8988T (cell line): ENCODE results near the gene BLOC1S4.
"Not testable (repeated sequence)": the region's sequence is repeated elsewhere in the genome, so short reads cannot be mapped to it uniquely, and the experiment has no call there.

Experiments
- DNase-seq: peaks from one replicate; pipeline ENCODE4 v3.0.0; 2011

BLOC1S4 gene

GRCh38 chr4:6746721-6747293, 30.8 kb downstream of the BLOC1S4 start:
- no peak for DNase-seq

DNA sequence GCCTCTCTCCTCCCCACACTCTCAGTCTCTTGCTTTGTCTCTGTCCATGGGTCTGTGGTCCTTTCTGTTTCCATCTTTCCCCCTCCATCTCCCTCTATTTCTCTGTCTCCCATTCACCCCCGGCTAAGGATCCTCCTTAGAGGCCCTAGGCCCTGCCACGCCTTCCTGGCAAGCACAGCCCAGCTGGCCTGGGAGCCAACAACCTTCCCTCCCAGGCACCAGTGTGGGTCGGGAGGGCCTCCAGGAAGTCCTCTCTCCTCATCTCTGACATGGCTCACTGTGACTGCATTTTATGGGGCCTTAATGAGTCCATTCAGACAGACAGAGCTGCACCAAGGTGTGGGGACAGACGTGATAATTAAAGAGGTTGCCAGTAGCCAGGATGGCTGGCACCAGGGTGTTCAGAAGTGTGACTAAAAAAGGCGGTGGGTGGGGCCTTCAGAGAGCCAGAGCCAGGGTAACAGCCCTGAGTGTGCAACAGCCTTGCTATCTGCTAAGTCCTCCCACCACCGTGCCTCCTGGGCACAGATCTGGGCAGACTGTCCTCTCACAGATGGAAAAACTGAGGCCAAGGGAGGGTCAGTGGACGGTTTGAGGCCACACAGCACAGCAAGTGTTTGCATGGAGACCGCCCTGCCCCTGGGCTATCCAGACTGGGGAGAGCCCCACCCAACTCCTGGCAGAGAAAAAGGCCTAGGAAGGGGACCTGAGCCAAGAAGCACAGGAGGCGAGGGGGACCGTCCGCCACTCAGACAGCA, 31.5 kb downstream of the BLOC1S4 start:
- no peak for DNase-seq

GRCh38 chr4:6748286-6748685, 32.3 kb downstream of the BLOC1S4 start:
- DNase-seq: no peak

DNA sequence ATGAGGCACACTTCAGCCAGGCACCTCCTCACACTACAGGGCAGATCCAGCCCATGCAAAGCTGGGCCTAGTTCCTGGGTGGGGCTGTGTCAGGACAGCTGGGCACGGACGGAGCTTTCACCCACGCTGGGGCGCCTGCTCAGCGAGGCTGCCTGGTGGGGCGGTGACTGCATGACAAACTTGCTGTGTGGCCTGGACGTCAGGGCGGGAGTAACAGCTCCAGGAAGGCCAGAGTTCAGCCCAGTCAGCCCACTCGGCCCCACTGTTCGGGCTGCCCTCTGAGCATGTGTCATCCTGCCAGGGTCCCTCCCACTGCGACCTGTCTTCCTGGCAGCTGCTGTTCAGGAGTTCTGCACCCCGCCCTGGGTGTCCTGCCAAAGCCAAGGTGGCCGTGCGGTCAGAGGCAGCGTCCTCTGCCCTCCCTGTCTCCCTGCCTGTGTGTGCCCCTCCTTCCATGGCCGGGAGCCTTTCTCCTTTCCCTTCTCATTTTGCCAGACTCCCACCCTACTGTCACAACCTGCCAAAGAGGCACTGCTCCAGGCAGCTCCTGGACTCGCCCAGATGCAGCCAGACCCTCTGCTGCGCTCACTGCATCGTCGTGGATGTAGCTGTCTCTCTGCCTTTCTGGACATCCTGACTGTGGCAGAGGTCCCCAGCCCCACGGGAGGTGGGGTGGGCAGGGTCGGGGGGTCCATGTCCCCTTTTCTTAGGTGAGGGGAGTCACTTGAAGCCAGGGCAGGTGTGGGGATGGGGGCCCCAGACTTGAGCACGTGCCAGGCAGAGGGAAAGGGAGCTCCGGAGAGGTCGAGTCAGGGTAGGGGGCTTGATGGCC, 33.6 kb downstream of the BLOC1S4 start:
- no peak for DNase-seq

DNA sequence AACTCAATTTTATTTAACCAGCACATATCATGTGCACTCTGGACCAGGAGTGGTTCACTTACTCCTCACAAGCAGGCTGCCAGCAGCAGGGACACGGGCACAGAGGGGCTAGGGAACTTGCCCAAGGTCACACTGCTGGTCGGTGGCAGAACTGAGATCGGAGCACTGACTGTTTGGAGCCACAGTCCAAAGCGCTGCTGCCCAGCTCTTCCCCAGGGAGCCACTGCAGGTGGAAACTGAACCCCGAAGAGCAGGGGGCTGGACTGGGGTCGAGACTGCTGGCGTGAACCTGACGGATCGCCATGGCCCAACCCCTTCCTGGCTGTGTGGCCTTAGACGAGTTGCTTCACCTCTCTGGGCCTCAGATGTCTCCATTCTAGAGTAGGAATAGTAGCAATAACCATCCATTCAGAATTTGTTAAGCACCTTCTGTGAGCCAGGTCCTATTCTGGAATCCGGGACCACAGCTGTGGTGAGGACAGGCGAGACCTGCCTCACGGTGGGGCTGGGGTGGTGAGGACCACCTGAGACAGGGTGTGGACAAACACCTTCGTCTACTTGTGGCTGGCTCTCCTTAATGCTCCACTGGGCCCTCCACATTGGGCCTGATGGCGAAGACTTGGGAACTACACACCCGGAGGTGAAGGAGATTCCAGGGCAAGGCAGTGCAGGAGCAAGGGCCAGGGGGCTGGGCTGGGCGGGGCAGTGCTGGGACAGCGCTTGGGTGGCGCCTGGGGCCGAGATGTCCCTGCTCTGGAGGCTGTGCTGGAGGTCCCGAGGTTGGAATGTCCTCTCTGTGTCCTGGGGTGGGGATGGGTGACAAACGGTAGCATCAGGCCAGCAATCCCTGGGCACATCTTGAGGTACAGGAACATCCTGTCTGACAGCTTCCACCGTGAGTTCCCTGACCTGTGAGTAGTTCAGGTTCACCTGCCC, 34.6 kb downstream of the BLOC1S4 start:
- no peak for DNase-seq

- no peak for DNase-seq
These were observed 35.9 kb downstream of the BLOC1S4 start for GRCh38 chr4:6751611-6752485.

DNA sequence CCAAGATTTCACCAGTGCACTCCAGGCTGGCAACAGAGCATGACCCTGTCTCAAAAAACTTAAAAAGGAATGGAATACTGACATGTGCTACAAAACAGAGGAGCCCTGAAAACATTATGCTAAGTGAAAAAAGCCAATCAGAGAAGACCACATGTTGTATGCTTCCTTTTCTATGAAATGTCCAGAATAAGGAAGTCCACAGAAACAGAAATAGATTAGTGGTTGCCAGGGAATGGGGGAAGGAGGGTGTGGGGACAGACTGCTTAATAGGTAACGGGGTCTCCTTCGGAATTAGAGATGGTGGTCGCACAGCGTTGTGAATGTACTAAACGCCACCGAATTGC, 36.5 kb downstream of the BLOC1S4 start:
- DNase-seq: no peak

DNA sequence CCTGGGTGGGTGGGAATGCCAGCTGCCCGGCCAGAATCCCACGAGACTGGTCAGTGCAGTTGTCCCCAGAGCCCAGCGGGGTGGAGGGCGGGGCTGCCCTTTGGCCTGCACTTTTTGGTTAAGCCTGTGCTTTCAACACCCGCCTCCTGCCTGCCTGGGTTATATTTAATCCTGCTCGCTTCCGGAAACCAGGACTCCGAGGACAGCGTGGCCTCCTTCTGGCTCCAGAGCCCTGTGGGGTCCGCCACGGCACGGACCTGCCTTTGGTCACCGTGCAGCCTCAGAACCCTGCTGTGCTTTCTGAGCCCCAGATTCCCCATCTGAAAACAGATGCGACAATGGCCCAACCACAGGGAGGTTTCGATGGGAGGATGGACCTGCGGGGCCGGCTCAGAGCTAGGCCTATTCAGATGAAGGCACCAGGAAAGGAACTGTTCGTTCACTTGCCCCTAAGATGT, 37.2 kb downstream of the BLOC1S4 start:
- no peak for DNase-seq

GRCh38 chr4:6753891-6754290, 37.9 kb downstream of the BLOC1S4 start:
- no peak for DNase-seq

DNA sequence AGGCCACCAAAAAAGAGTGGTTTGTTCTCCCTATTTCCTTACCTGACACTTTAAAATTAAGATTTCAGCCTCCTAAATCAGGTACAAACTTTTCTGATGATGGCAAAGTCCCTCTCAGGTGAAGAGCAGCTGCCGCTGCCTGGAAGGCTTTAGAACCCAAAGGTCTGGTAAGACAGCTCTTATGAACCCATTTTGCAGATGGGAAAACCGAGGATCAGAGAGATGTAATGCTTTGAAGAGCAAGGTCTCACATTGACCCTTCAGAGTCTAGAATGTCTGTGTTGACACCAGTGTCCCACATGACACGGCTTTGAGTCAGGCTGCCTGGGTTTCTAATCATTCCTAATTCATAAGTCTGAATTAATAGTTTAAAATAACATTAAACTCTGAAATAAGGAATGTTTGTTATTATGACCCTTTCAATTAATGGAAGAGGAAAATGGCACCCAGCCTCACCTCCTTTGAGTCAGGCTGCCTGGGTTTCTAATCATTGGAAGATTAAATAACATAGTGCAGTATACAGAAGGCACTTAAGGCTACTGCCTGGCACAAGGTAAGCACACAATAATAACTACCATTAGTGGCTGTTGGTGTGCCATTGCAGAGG, 38.6 kb downstream of the BLOC1S4 start:
- no peak for DNase-seq

DNA sequence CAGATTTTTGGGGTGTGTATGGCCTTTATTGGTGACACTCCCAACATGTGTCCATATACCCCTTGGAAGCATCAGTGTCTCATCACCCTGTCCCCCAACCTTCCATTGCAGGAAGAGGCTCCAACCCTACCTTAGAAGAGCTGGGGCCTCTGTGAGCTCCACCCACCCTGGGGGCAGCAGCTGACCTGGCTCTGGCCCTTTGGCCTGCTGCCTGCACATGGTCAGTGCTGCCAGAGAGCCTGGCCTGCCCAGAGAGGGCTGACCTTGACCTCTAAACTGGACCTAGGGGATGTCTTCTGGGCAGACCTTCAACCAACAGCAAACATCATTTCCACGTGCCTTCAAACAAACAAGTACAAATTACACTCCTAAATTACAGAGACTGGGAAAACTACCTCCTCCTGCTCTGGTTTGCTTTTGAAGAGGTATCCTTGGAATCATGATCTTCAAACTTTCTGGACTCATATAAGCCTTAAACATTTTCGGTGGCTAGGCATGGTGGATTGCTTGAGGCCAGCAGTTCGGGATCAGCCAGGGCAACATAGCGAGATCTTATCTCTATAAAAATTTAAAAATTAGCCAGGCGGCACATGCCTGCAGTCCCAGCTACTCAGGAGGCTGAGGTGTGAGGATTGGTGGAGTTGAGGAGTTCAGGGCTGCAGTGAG, 39.2 kb downstream of the BLOC1S4 start:
- no peak for DNase-seq

DNA sequence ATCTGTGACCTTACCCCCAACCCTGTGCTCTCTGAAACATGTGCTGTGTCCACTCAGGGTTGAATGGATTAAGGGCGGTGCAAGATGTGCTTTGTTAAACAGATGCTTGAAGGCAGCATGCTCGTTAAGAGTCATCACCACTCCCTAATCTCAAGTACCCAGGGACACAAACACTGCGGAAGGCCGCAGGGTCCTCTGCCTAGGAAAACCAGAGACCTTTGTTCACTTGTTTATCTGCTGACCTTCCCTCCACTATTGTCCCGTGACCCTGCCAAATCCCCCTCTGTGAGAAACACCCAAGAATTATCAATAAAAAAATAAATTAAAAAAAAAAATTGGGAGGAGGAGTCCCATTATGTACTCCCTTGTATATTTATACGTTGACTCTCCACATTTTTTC, 40.4 kb downstream of the BLOC1S4 start:
- not testable (repeated sequence) for DNase-seq

DNA sequence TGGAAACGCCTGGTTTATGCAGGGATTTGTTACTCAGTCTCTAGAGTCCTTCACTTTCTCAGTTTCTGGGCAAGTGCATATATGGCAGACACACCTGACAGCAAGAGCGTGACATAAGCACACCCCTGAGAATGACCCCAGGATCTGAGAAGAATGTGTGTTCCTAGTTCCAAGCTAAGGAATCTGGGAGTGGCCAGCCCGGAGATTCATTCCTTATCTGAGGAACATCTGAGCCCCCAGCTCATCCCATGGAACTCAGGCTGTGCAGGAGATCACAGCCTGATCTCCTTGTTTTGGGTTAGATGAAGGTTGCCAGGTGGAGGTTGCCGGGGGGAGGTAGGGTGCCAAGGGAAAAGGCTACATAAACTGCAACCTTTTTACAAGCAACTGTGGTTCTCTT, 42.8 kb downstream of the BLOC1S4 start:
- DNase-seq: no peak

GRCh38 chr4:6760865-6761264, 44.9 kb downstream of the BLOC1S4 start:
- DNase-seq: no peak

DNA sequence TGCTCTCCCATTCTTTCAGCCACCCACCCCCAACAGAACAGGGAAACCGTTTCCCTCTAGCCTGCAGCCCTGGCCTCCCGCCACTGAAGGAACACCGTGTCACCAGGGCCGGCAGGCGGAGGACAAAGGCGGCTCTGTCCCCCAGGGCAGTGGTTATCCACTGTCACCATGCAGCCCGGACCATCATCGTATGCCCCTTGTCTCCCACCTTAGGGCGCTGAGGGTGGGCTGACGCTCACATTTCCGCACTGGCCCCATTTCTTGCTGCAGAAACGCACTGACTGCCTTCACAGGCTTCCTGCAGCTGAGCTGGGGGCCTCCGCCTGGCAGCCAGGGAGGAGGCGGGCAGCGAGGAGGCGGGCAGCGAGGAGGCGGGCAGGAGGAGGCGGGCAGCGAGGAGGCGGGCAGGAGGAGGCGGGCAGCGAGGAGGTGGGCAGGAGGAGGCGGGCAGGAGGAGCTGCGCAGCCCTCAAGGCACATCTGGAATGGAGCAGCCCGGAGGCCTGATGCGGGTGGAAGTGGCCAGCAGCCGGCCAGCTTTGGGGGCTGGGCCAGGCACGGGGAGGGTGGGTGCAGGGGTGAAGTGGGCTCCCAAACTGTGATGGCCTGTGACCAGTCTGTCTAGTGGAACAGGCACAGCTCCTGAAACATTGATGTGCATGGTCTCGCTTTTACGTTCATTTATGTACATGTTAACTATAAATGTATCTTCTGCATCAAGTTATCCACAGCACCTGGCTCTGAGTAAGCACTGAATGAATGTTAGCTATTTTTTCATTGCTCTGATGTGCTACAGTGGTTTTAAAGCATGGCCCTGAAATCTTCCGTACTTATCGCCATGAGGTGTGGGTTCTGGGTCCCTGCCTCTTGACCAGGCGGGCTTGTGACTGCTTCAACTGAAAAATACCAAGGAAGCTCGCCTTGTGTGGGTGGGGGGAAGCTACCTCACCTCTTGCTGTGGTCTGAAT, 46.0 kb downstream of the BLOC1S4 start:
- DNase-seq: no peak

DNA sequence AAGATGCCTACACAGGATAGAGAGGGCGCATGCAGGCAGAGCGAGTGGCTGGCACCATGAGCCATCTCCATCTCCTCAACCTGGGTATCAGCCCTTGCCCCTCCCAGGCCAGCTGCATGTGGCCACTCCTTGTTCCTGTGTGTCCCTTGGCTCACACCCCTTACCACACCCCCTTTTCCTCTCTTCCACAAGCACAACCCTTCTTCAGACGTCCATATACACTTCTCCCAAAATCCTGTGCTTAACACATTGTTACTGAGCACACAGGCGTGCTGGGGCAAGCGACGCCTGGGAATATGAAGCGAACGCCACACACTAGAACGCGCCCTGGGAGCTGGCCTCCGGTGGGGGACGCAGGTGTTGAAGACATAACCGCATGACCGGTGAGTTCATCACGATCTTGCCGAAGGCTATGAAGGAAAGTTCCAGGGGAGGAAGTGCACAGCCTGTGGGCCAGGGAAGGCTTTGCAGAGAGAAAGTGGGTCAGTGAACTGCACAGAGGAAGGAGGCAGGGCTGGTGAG, 47.4 kb downstream of the BLOC1S4 start:
- no peak for DNase-seq

GRCh38 chr4:6764976-6765620, 49.1 kb downstream of the BLOC1S4 start:
- DNase-seq: no peak

- DNase-seq: no peak
These were observed 49.7 kb downstream of the BLOC1S4 start for GRCh38 chr4:6765703-6766102.
